ENCODE measurements around the gene PRKAG1. TPM values are rescaled to one million over a fixed set of nuclear protein-coding genes. Genes with fewer than 3 reads are reported as not detected.

PRKAG1 gene
- total RNA-seq, result 96.9 and 104 TPM in 2 replicates

GRCh38 chr12:49018261-49019119 is at the start of gene PRKAG1:
TSS of gene PRKAG1 (minus strand) at chr12:49018776. CDS start at chr12:49018740, 36 bp downstream.

GRCh38 chr12:49060237-49061156 is 41.9 kb upstream of the PRKAG1 start, which contains the start of gene KMT2D:
TSS of gene KMT2D (minus strand) at chr12:49060794. CDS start at chr12:49055324, 5,470 bp downstream.

GRCh38 chr12:48999371-49000131 is 19.0 kb downstream of the PRKAG1 start, which contains the start of gene DDN:
TSS of gene DDN (minus strand) at chr12:48999375. CDS start at chr12:48999287, 88 bp downstream.

GRCh38 chr12:48978291-48978740 is 40.3 kb downstream of the PRKAG1 start, which contains the start of gene WNT1:
TSS of gene WNT1 (plus strand) at chr12:48978322. CDS start at chr12:48978651, 329 bp downstream.

GRCh38 chr12:48957141-48958048 is 61.2 kb downstream of the PRKAG1 start, which contains the start of gene ARF3:
TSS of gene ARF3 (minus strand) at chr12:48957487. CDS start at chr12:48941095, 16,392 bp downstream.

Small RNA genes within 50 kb of the gene (small RNA-seq; reads per million reads assigned to genes)
- gene RNU6-940P, result not detected

Other genes starting within 250 kb of the PRKAG1 start
- gene ADCY6, start 229.7 kb downstream of the PRKAG1 start, total RNA-seq, result 24.0 and 24.2 TPM in 2 replicates
- gene CACNB3, start 200.3 kb downstream of the PRKAG1 start, total RNA-seq, result 16.9 and 21.4 TPM in 2 replicates
- gene DDX23, start 166.6 kb downstream of the PRKAG1 start, total RNA-seq, result 47.3 and 54.2 TPM in 2 replicates
- gene RND1, start 152.9 kb downstream of the PRKAG1 start, total RNA-seq, result 0.22 and 0.39 TPM in 2 replicates
- 17.4 and 31.5 TPM in 2 replicates for gene FKBP11, start 93.3 kb downstream of the PRKAG1 start, total RNA-seq
- gene ARF3, start 61.3 kb downstream of the PRKAG1 start, total RNA-seq, result 56.8 and 66.7 TPM in 2 replicates
- under 0.01 and 0.13 TPM in 2 replicates for gene WNT10B, start 47.0 kb downstream of the PRKAG1 start, total RNA-seq
- gene WNT1, start 40.5 kb downstream of the PRKAG1 start, total RNA-seq, result not detected in 2 replicates
- 0.11 and 0.13 TPM in 2 replicates for gene DDN, start 19.4 kb downstream of the PRKAG1 start, total RNA-seq
- gene KMT2D, start 42.0 kb upstream of the PRKAG1 start, total RNA-seq, result 24.5 and 25.3 TPM in 2 replicates
- 0.52 and 0.54 TPM in 2 replicates for gene RHEBL1, start 51.2 kb upstream of the PRKAG1 start, total RNA-seq
- gene DHH, start 76.0 kb upstream of the PRKAG1 start, total RNA-seq, result under 0.01 TPM in 1 of 2 replicates, not detected in the other
- 35.1 and 38.4 TPM in 2 replicates for gene LMBR1L, start 92.1 kb upstream of the PRKAG1 start, total RNA-seq
- gene TUBA1B, start 112.6 kb upstream of the PRKAG1 start, total RNA-seq, result 936 and 956 TPM in 2 replicates
- gene TUBA1A, start 170.3 kb upstream of the PRKAG1 start, total RNA-seq, result 516 and 528 TPM in 2 replicates
- gene TUBA1C, start 246.3 kb upstream of the PRKAG1 start, total RNA-seq, result 385 and 391 TPM in 2 replicates

All from articular chondrocyte of knee joint (primary cell).